Measurements from ENCODE around the gene MED9. TPM values are rescaled to one million over a fixed set of nuclear protein-coding genes. Genes with fewer than 3 reads are reported as not detected.

MED9 gene
- total RNA-seq, 2 donors from 2014 or later: 11.3 to 18.2 TPM

DNA sequence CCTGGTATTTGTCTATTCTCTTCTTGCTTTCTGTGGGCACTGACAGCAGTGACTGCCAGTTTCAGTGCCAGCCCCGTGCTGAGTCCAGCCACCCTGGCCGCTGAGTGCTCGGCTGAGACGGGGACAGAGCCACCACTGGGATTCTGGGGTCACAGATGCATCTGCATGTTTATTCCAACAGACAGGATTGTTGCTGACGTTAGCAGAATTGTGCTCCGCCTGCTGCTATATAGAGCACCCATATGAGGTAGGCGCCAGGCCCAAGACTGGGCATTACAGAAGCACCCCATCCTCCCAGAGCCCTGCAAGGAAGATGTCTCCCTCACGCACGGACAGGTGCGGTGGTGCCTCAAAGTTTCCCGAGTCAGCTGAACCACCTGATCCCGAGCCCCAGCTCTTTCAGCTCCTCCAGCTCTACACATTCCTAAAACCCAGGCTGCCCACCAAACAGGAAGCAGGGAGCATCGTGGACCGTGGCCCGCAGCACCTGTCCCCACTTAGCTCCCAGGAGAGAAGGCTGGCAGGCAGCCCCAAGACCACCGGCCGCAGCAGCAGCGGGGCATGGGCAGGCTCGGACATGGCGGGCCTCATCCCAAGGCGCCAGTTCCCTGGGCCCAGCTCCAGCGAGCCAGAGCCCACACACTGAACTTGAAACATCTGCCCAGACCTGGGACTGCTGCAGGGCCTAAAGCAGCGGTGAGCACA, 64.3 kb downstream of the MED9 start:
- ATAC-seq (no peak), DNase-seq (ENCODE audit: low spot score) (no peak)
- no peaks in the 10 kb centered on the region for H3K9me3 Mint-ChIP-seq
- H3K36me3 Mint-ChIP-seq: no peaks in the 10 kb centered on the region
- no peak overlapping the region for H3K4me3 Mint-ChIP-seq
- no peaks in the 10 kb centered on the region for H3K27me3 Mint-ChIP-seq
- H3K27ac Mint-ChIP-seq: no peak overlapping the region
- no peaks in the 10 kb centered on the region for H3K4me1 Mint-ChIP-seq (ENCODE audit: low read depth in 2 of 2)

DNA sequence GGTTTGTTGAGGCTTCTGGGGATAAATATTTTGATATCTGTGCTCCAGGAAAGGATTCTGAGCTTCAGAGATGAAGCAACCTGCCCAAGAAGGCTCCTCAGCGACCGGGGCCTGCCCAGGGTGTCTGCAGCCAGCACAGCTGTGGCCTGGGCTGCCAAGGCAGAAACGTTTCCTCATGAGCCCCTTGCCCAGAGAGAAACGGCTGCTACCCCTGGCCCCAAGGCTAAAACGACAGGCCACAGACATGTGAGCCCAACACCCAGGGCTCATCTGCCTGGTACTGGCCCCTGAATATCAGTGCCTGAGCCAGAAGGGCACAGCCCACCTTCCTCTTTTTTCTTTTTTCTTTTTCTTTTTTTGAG, 64.8 kb downstream of the MED9 start:
- DNase-seq (ENCODE audit: low spot score): no peak
- ATAC-seq: no peak
- no peak overlapping the region for H3K27ac Mint-ChIP-seq

More for the DNA sequence above, 64.8 kb downstream of the MED9 start:
- Mint-ChIP-seq H3K27me3 (no peaks in the 10 kb centered on the region), H3K36me3 (no peaks in the 10 kb centered on the region), H3K4me1 (ENCODE audit: low read depth in 2 of 2) (no peaks in the 10 kb centered on the region), H3K4me3 (no peak overlapping the region), H3K9me3 (no peaks in the 10 kb centered on the region)

Other genes with a start within 250 kb of the MED9 start
- 10 to 100 TPM; 41.2 to 43.8 TPM for gene FLCN, start 239.8 kb upstream of the MED9 start, total RNA-seq
- gene COPS3, start 195.8 kb upstream of the MED9 start, total RNA-seq: 100 to 1,000 TPM in 1 of 2 donors, 10 to 100 TPM in 1; 85.4 to 130 TPM
- 1 to 10 TPM; 2.0 to 4.5 TPM for gene NT5M, start 173.6 kb upstream of the MED9 start, total RNA-seq
- gene RASD1, start 19.4 kb downstream of the MED9 start, total RNA-seq: 1 to 10 TPM; 3.3 to 4.2 TPM
- 10 to 100 TPM; 22.9 to 35.3 TPM for gene PEMT, start 114.7 kb downstream of the MED9 start, total RNA-seq
- gene RAI1, start 204.5 kb downstream of the MED9 start, total RNA-seq: 10 to 100 TPM; 15.8 to 31.0 TPM